HCT116 (cell line): ENCODE results near the gene TANC1.

Source experiments
- CEBPB ChIP-seq: IDR thresholded peaks from 2 replicates; pipeline ENCODE4 v1.6.1; 2012; ENCODE audit warnings: low read depth
- POLR2AphosphoS5 ChIP-seq: IDR thresholded peaks from 2 replicates; pipeline ENCODE4 v1.6.1; 2011; ENCODE audit warnings: mild to moderate bottlenecking, low read depth, low read length, moderate library complexity
- SIN3A ChIP-seq: IDR thresholded peaks from 2 replicates; pipeline ENCODE4 v1.6.1; 2012; ENCODE audit warnings: low read depth
- ZNF274 ChIP-seq: fragments of 200-500 bp; sonication (Bioruptor generic); IDR thresholded peaks from 2 replicates; pipeline ENCODE4 v1.6.1; 2014; ENCODE audit warnings: mild to moderate bottlenecking, low read depth, low read length, inconsistent platforms
- TF ChIP-seq, protein P1 (sequence below), 3 experiments: fragments of 200-600 bp in 1 of 3; sonication (generic) in 1 of 3; IDR thresholded peaks in 2 of 3; conservative IDR thresholded peaks in 1 of 3; 2 replicates each; pipeline ENCODE4 v1.5.1; 2012 to 2017; ENCODE audit warnings: low read depth in 2 of 3, low read length in 2 of 3, antibody characterized with exemption in 1 of 3, borderline replicate concordance in 1 of 3, control low read depth in 1 of 3, mild to moderate bottlenecking in 1 of 3, mixed read lengths in 1 of 3, mixed run types in 1 of 3, moderate library complexity in 1 of 3; ENCODE audit not compliant: insufficient read depth in 1 of 3

DNA sequence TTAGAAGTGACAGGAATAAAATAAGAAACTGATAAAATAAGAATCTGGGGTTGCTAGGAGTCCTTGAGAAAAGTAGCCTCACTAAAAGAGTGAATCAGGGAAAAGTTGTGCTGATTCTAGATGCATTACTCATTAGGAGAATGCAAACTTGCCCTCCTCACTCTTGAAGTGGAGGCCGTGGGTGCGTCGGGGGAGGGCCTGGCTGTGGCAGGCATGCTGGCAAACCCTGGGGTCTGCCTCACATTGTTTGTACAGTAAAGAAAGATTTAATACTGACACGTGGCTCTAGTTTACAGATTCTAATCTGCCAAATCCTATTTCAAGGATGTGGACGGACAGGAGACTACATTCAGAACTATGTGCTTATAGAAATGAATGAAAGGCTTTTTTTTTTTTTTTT lies 41.9 kb downstream of the TANC1 start:
- TF ChIP-seq ZNF274 (no peak), POLR2AphosphoS5 (no peak), SIN3A (no peak), CEBPB (no peak)
- TF ChIP-seq, protein P1, sequence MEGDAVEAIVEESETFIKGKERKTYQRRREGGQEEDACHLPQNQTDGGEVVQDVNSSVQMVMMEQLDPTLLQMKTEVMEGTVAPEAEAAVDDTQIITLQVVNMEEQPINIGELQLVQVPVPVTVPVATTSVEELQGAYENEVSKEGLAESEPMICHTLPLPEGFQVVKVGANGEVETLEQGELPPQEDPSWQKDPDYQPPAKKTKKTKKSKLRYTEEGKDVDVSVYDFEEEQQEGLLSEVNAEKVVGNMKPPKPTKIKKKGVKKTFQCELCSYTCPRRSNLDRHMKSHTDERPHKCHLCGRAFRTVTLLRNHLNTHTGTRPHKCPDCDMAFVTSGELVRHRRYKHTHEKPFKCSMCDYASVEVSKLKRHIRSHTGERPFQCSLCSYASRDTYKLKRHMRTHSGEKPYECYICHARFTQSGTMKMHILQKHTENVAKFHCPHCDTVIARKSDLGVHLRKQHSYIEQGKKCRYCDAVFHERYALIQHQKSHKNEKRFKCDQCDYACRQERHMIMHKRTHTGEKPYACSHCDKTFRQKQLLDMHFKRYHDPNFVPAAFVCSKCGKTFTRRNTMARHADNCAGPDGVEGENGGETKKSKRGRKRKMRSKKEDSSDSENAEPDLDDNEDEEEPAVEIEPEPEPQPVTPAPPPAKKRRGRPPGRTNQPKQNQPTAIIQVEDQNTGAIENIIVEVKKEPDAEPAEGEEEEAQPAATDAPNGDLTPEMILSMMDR (IDR thresholded peaks at IDR 0.05 in 2 of 3, conservative IDR thresholded peaks at IDR 0.05 in 1 of 3; ENCODE audit: borderline replicate concordance in 1 of 3, insufficient read depth in 1 of 3, low read depth in 2 of 3, low read length in 2 of 3) = no peak
